A673 (cell line): ENCODE data around the gene CHKB.

Experiments used
- CTCF ChIP-seq: fragments of 300-800, 200-600 bp; sonication (generic); conservative IDR thresholded peaks from 2 replicates; pipeline ENCODE4 v1.5.1; 2017; ENCODE audit warnings: low read depth, mild to moderate bottlenecking, antibody characterized with exemption, low read length, moderate library complexity, mixed read lengths
- EZH2 ChIP-seq: fragments of 200-600 bp; sonication (generic); IDR thresholded peaks from 2 replicates; pipeline ENCODE4 v1.6.1; 2017; ENCODE audit warnings: borderline replicate concordance, low read depth, mild to moderate bottlenecking, mixed read lengths, antibody characterized with exemption, low read length; ENCODE audit not compliant: poor library complexity, severe bottlenecking

- TF ChIP-seq CTCF (no peak), EZH2 (no peak)
Observed at GRCh38 chr22:50573491-50574382, 8.9 kb downstream of the CHKB start.
